ENCODE data around the gene TPMT. TPM values are rescaled to one million over a fixed set of nuclear protein-coding genes. Genes with fewer than 3 reads are reported as not detected.
"Not testable (repeated sequence)": the region's sequence is repeated elsewhere in the genome, so short reads cannot be mapped to it uniquely, and the experiment has no call there.

The TPMT gene
- total RNA-seq, 4 donors from 2014 or later = 15.1 to 53.5 (median 32.8) TPM

DNA sequence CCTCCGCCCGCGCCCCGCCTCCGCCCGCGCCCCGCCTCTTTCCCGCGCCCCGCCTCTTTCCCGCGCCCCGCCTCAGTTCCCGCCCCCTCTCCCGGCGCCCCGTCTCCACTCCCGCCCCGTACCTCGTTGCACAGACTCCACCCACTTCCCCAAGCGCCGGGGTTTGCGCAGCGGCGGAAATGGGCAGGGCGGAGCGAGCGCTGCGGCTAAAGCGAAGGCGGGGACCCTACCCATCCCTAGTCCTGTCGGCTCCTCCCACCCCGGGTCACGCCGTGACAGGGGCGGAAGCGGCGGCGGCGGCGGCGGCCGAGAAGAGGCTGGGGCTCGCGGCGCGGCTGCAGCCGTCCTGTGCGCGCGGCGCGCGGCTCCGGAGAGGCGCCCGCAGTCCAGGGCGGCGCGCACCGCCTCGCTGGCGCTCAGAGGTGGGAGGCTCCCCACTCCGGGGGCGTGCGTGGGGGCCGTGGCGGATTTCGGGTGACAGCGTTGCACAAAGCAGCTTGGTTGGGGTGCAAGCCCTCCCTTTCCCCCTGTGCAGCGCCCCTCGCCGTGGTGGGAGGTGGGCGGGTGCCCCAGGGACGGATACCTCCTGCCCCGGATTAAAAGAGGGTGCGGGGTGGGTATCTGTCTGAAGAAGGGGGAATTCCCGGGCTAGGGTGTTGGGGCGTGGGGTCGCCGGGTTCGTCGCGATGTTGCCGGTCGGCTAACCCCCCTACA is 430 bp upstream of the TPMT start, which contains the start of gene KDM1B:
KDM1B (plus strand) TSS at position 273 of the 714 bp plus-strand sequence. CDS start 4,474 bp downstream, outside the sequence.
- no peak for TF ChIP-seq EP300 (IDR thresholded peaks at IDR 0.05; ENCODE audit: low read depth)
- peak; percentile 56 to 74 (median 59) for TF ChIP-seq POLR2AphosphoS5 (IDR thresholded peaks at IDR 0.05)
- TF ChIP-seq POLR2A (IDR thresholded peaks at IDR 0.05) = peak; percentile 10
- peaks cover 0 to 5% (median 0%) of the 10 kb centered on the region in 4 donors for H3K36me3 ChIP-seq
- WGBS, 2 donors (ENCODE audit: low coverage in 1 of 2) = 0 to 1% methylated on average over 7 to 44 of the region's 87 CpGs
- H3K27ac ChIP-seq = peak within 1 kb of the TSS; percentile 94 to 98 (median 95)
- intact Hi-C loops (cut with DNase I; ENCODE audit: low total_unique reads) = loop anchor here (10.0 kb wide), 1 partner anchor 109 kb away; the partner anchor contains the start of gene DEK
- peaks cover 0 to 31% (median 17%) of the 10 kb centered on the region in 4 donors for H3K4me1 ChIP-seq
- peak within 1 kb of the TSS; percentile 87 to 96 (median 89) for H3K4me3 ChIP-seq
- H3K9me3 ChIP-seq = no peaks in the 10 kb centered on the region
- peak; percentile 99 for DNase-seq
- H3K27me3 ChIP-seq = no peaks in the 10 kb centered on the region
- in situ Hi-C loops (cut with MboI; ENCODE audit: low pct_ligation_motif_present in 1 of 4, low pct_unique_long_range_greater_than_20kb in 1 of 4, low sequenced_read_pairs in 3 of 4) = no loop called here

DNA sequence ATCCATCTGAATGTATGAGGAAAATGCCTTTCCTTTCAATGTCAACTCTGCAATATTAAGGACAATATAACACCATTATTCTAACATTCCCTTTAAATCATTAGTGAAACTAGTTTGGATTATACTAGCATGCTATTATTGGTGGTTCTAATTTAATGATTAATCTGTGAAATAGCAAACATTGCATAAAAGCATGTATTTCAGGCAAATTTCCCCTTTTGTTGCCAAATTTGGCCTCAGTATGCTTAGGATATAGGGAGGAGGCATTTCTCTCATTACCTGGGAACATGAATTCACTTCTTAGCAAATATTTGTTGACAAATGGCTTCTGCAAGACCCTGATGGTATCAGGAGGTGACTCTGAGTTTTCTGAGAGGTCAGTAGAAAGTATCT is 1.6 kb downstream of the TPMT start:
- no peaks in the 10 kb centered on the region for H3K36me3 ChIP-seq
- H3K27ac ChIP-seq = peak overlapping the region; percentile 1 to 98 (median 65)
- in situ Hi-C loops (cut with MboI; ENCODE audit: low pct_ligation_motif_present in 1 of 4, low pct_unique_long_range_greater_than_20kb in 1 of 4, low sequenced_read_pairs in 3 of 4) (no loop called here), intact Hi-C loops (cut with DNase I; ENCODE audit: low total_unique reads) (loop anchor here (5.0 to 10.0 kb wide), 2 partner anchors 111 to 1984 kb away; partner anchors contain the start of gene DEK)
- peaks cover 0 to 37% (median 21%) of the 10 kb centered on the region in 4 donors for H3K4me1 ChIP-seq
- TF ChIP-seq EP300 (IDR thresholded peaks at IDR 0.05; ENCODE audit: low read depth) = no peak
- TF ChIP-seq, protein P1, sequence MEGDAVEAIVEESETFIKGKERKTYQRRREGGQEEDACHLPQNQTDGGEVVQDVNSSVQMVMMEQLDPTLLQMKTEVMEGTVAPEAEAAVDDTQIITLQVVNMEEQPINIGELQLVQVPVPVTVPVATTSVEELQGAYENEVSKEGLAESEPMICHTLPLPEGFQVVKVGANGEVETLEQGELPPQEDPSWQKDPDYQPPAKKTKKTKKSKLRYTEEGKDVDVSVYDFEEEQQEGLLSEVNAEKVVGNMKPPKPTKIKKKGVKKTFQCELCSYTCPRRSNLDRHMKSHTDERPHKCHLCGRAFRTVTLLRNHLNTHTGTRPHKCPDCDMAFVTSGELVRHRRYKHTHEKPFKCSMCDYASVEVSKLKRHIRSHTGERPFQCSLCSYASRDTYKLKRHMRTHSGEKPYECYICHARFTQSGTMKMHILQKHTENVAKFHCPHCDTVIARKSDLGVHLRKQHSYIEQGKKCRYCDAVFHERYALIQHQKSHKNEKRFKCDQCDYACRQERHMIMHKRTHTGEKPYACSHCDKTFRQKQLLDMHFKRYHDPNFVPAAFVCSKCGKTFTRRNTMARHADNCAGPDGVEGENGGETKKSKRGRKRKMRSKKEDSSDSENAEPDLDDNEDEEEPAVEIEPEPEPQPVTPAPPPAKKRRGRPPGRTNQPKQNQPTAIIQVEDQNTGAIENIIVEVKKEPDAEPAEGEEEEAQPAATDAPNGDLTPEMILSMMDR (IDR thresholded peaks at IDR 0.05) = no peak
- no peak for TF ChIP-seq POLR2A (IDR thresholded peaks at IDR 0.05)
- TF ChIP-seq POLR2AphosphoS5 (IDR thresholded peaks at IDR 0.05) = no peak
- no peak for DNase-seq
- H3K9me3 ChIP-seq = no peaks in the 10 kb centered on the region
- H3K4me3 ChIP-seq = peak overlapping the region in 1 of 4 donors; percentile 79
- H3K27me3 ChIP-seq = no peaks in the 10 kb centered on the region

DNA sequence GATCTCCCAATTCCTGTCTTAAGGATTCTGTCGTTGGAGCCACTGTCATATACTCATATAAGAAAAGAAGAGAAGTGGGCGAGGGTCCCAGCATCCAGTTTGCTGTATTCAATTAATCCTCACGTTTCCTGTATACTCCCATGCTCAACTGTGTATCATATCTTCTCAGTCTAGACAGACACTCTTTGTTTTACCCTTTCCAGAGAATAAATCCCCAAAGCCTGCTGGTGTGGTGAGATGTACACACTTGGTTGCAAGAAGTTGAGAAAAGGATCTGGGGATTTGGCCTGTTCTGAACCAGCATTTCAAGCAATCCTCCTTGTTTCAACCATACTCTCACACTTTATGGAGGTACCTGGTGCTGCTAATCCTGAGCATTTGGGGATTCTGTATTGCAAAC is 3.1 kb downstream of the TPMT start:
- intact Hi-C loops (cut with DNase I; ENCODE audit: low total_unique reads) (loop anchor here (5.0 to 10.0 kb wide), 2 partner anchors 113 to 1986 kb away; partner anchors contain the start of gene DEK), in situ Hi-C loops (cut with MboI; ENCODE audit: low pct_ligation_motif_present in 1 of 4, low pct_unique_long_range_greater_than_20kb in 1 of 4, low sequenced_read_pairs in 3 of 4) (no loop called here)
- TF ChIP-seq, protein P1 (IDR thresholded peaks at IDR 0.05) = no peak
- TF ChIP-seq POLR2AphosphoS5 (IDR thresholded peaks at IDR 0.05) = no peak
- TF ChIP-seq EP300 (IDR thresholded peaks at IDR 0.05; ENCODE audit: low read depth) = no peak
- TF ChIP-seq POLR2A (IDR thresholded peaks at IDR 0.05) = no peak
- no peaks in the 10 kb centered on the region for H3K36me3 ChIP-seq
- peaks cover 0 to 42% (median 28%) of the 10 kb centered on the region in 4 donors for H3K4me1 ChIP-seq
- no peak overlapping the region for H3K4me3 ChIP-seq
- 83 to 100% methylated on average over 1 to 3 of the region's 3 CpGs for WGBS, 2 donors (ENCODE audit: low coverage in 1 of 2)
- H3K27ac ChIP-seq = no peak overlapping the region
- H3K9me3 ChIP-seq = no peaks in the 10 kb centered on the region
- no peak for DNase-seq
- H3K27me3 ChIP-seq = no peaks in the 10 kb centered on the region

DNA sequence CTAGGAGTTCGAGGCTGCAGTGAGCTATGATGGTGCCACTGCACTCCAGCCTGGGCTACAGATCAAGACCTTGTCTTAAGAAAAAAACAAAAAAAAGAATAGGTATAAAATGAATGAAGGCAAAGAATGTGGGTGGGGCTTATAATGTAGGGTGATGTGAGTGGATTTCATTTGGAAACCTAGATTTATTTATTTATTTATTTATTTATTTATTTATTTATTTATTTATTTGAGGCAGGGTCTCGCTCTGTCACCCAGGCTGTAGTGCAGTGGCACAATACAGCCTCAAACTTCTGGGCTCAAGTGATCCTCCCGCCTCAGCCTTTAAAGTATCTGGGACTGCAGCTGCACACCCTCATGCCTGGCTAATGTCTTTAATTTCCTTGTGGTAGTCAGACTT is 3.5 kb downstream of the TPMT start:
- DNase-seq; H3K4me3 ChIP-seq; H3K9me3 ChIP-seq; in situ Hi-C loops (cut with MboI; ENCODE audit: low pct_ligation_motif_present in 1 of 4, low pct_unique_long_range_greater_than_20kb in 1 of 4, low sequenced_read_pairs in 3 of 4); H3K36me3 ChIP-seq; H3K27ac ChIP-seq; H3K27me3 ChIP-seq: not testable (repeated sequence)
- peaks cover 0 to 40% (median 27%) of the 10 kb centered on the region in 4 donors for H3K4me1 ChIP-seq
- WGBS, 2 donors (ENCODE audit: low coverage in 1 of 2) = 96 to 100% methylated on average over 3 of the region's 3 CpGs
- intact Hi-C loops (cut with DNase I; ENCODE audit: low total_unique reads) = loop anchor here (5.0 to 10.0 kb wide), 2 partner anchors 113 to 1986 kb away; partner anchors contain the start of gene DEK

DNA sequence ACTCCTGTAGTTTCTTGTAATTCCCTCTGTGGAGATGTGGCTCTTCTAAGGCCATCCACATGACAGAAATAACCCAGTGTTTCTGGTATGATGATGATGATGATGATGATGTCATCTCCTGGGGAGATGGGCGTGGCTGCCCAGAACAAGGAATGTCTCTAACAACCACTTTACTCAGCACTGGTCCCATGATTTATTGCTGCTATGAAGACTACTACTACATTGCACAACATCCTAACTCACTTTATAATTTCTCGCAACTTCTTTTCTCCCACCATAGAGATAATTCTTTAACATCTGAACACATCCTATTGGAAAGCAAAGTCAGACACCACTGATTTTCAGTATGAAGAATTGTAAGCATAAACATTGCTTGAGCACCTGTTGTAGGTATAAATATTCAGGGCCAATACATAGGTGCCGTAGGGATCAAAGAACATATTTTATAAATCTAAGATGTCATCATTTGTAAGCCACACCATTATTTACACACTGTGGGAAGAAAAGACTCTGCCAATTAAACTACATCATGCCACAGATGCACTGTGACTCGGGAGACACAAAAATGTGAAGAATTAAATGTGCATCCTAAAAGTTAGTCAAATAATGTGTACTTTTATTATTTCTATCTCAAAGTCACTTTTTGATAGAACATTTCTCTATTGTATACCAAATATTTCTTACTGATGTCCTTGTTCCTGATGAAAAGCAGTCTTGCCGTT is 6.4 kb downstream of the TPMT start:
- Histone ChIP-seq H3K4me1 (peaks cover 0 to 30% (median 18%) of the 10 kb centered on the region in 4 donors), H3K4me3 (no peak overlapping the region), H3K9me3 (no peaks in the 10 kb centered on the region), H3K27me3 (no peaks in the 10 kb centered on the region), H3K36me3 (peaks cover 0 to 8% (median 0%) of the 10 kb centered on the region in 4 donors), H3K27ac (peak overlapping the region; percentile 27 to 74 (median 58))
- no peak for TF ChIP-seq EP300 (IDR thresholded peaks at IDR 0.05; ENCODE audit: low read depth)
- no peak for TF ChIP-seq POLR2A (IDR thresholded peaks at IDR 0.05)
- peak in 1 of 3 donors; percentile 22 for TF ChIP-seq POLR2AphosphoS5 (IDR thresholded peaks at IDR 0.05)
- TF ChIP-seq, protein P1 (IDR thresholded peaks at IDR 0.05) = no peak
- DNase-seq = peak; percentile 58
- intact Hi-C loops (cut with DNase I; ENCODE audit: low total_unique reads) (no loop called here), in situ Hi-C loops (cut with MboI; ENCODE audit: low pct_ligation_motif_present in 1 of 4, low pct_unique_long_range_greater_than_20kb in 1 of 4, low sequenced_read_pairs in 3 of 4) (loop anchor here in 2 of 4 donors (25.0 kb wide), 2 partner anchors 561 to 986 kb away; no protein-coding TSS in a partner anchor)
- WGBS, 2 donors (ENCODE audit: low coverage in 1 of 2) = 63 to 68% methylated on average over 5 of the region's 5 CpGs

Data from transverse colon (tissue), 4 donors.